ENCODE measurements around the gene SOX9. TPM values are rescaled to one million over a fixed set of nuclear protein-coding genes. Genes with fewer than 3 reads are reported as not detected.

SOX9 gene
- total RNA-seq, 1 donor from 2014 or later: 5.1 TPM

DNA sequence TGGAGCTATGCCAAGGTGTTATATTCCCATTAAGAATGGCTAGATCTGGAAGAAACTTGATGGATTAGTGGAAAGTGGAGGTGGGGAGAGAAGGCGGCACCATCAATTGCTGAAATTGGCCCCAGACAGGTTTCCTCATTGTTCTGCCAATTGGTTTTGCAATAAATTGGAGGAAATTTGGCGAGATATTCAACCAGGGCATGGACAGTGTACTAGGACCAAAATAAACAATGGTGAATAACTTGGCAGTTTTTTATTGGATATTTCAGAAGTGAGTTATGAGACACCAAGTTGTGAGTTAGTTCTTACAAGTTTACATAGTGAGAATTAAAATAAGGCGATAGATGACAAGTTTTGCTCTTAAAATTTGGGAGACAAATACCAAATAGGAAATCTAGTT, 41.1 kb upstream of the SOX9 start:
- no peak for DNase-seq (ENCODE audit: low spot score)
- Mint-ChIP-seq H3K27me3 (ENCODE audit: unreplicated experiment) (peaks cover 3% of the 10 kb centered on the region), H3K27ac (ENCODE audit: unreplicated experiment) (no peak overlapping the region), H3K4me3 (ENCODE audit: unreplicated experiment) (no peak overlapping the region), H3K36me3 (ENCODE audit: low read depth, unreplicated experiment) (no peaks in the 10 kb centered on the region), H3K4me1 (ENCODE audit: unreplicated experiment) (peaks cover 4% of the 10 kb centered on the region), H3K9me3 (ENCODE audit: unreplicated experiment) (no peaks in the 10 kb centered on the region)
- TF ChIP-seq, protein P1, sequence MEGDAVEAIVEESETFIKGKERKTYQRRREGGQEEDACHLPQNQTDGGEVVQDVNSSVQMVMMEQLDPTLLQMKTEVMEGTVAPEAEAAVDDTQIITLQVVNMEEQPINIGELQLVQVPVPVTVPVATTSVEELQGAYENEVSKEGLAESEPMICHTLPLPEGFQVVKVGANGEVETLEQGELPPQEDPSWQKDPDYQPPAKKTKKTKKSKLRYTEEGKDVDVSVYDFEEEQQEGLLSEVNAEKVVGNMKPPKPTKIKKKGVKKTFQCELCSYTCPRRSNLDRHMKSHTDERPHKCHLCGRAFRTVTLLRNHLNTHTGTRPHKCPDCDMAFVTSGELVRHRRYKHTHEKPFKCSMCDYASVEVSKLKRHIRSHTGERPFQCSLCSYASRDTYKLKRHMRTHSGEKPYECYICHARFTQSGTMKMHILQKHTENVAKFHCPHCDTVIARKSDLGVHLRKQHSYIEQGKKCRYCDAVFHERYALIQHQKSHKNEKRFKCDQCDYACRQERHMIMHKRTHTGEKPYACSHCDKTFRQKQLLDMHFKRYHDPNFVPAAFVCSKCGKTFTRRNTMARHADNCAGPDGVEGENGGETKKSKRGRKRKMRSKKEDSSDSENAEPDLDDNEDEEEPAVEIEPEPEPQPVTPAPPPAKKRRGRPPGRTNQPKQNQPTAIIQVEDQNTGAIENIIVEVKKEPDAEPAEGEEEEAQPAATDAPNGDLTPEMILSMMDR (IDR thresholded peaks at IDR 0.05; ENCODE audit: unreplicated experiment): no peak

DNA sequence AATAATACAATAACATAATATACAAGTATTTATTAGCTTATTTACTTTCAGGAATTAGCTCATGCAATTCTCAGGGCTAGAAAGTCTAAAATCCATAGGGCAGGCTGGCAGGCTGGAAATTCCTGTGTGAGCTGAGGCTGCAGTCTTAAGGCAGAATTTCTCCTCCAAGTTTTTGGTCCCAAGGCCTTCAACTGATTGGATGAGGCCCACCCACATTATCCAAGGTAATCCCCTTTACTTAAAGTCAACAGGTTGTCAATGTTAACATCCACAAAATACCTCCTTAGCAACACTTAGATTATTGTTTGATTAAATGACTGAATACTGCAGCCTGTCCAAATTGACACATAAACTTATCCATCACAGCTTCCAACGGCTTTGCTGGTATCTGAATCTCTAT, 32.9 kb upstream of the SOX9 start:
- no peak for DNase-seq (ENCODE audit: low spot score)
- H3K27me3 Mint-ChIP-seq (ENCODE audit: unreplicated experiment): no peaks in the 10 kb centered on the region
- no peak overlapping the region for H3K4me3 Mint-ChIP-seq (ENCODE audit: unreplicated experiment)
- H3K9me3 Mint-ChIP-seq (ENCODE audit: unreplicated experiment): no peaks in the 10 kb centered on the region
- H3K4me1 Mint-ChIP-seq (ENCODE audit: unreplicated experiment): no peaks in the 10 kb centered on the region
- TF ChIP-seq, protein P1 (IDR thresholded peaks at IDR 0.05; ENCODE audit: unreplicated experiment): no peak
- no peak overlapping the region for H3K27ac Mint-ChIP-seq (ENCODE audit: unreplicated experiment)
- H3K36me3 Mint-ChIP-seq (ENCODE audit: low read depth, unreplicated experiment): no peaks in the 10 kb centered on the region

DNA sequence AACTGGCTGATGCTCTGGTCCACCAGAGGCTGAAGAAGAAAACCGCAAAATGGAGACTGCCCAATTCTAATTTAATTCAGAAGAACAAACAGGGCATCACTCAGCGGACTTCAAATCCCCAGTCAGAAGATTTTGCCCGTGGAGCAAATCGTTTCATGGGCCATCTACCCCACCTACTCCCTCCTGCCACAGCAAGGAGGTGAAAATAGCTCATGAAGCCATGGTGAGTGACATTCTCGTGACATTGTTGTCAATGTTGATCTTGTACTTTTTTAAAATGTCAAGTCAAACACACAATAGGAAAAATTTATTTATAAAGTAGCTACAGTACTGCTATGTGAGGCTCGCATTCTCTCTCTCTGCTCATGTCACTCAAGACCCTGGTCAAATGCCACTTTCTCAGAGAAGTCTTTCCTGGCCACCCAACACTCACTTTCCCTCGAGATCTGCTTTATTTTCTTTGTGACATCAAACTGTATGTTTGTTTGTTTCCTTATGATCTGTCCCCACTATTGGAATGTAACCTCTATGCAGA, 31.3 kb upstream of the SOX9 start:
- no peaks in the 10 kb centered on the region for H3K27me3 Mint-ChIP-seq (ENCODE audit: unreplicated experiment)
- H3K27ac Mint-ChIP-seq (ENCODE audit: unreplicated experiment): no peak overlapping the region
- no peaks in the 10 kb centered on the region for H3K36me3 Mint-ChIP-seq (ENCODE audit: low read depth, unreplicated experiment)
- TF ChIP-seq, protein P1 (IDR thresholded peaks at IDR 0.05; ENCODE audit: unreplicated experiment): no peak
- no peak overlapping the region for H3K4me3 Mint-ChIP-seq (ENCODE audit: unreplicated experiment)
- no peaks in the 10 kb centered on the region for H3K9me3 Mint-ChIP-seq (ENCODE audit: unreplicated experiment)
- DNase-seq (ENCODE audit: low spot score): no peak
- H3K4me1 Mint-ChIP-seq (ENCODE audit: unreplicated experiment): no peaks in the 10 kb centered on the region

DNA sequence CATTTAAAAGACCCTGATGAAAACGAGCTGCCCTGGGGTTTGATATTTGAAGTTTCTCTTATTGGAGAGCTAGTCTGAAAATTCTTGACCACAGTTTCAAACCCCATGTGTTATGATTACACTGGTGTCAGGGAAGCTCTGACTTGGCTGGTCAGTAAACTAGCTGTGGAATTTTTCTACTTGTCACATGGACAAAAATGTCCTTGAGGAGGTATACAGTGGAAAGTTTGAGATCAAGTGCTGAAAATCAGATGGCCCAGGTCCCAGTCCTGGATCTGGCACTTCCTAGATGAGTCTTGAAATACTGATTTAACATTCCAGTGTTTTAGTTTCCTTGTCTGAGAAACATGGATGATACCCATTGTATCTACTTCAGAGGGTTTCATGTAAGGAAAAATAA, 30.7 kb upstream of the SOX9 start:
- no peak for DNase-seq (ENCODE audit: low spot score)
- H3K9me3 Mint-ChIP-seq (ENCODE audit: unreplicated experiment): no peaks in the 10 kb centered on the region
- H3K4me3 Mint-ChIP-seq (ENCODE audit: unreplicated experiment): no peak overlapping the region
- no peaks in the 10 kb centered on the region for H3K36me3 Mint-ChIP-seq (ENCODE audit: low read depth, unreplicated experiment)
- no peak overlapping the region for H3K27ac Mint-ChIP-seq (ENCODE audit: unreplicated experiment)
- TF ChIP-seq, protein P1 (IDR thresholded peaks at IDR 0.05; ENCODE audit: unreplicated experiment): no peak
- H3K4me1 Mint-ChIP-seq (ENCODE audit: unreplicated experiment): no peaks in the 10 kb centered on the region
- H3K27me3 Mint-ChIP-seq (ENCODE audit: unreplicated experiment): no peaks in the 10 kb centered on the region

DNA sequence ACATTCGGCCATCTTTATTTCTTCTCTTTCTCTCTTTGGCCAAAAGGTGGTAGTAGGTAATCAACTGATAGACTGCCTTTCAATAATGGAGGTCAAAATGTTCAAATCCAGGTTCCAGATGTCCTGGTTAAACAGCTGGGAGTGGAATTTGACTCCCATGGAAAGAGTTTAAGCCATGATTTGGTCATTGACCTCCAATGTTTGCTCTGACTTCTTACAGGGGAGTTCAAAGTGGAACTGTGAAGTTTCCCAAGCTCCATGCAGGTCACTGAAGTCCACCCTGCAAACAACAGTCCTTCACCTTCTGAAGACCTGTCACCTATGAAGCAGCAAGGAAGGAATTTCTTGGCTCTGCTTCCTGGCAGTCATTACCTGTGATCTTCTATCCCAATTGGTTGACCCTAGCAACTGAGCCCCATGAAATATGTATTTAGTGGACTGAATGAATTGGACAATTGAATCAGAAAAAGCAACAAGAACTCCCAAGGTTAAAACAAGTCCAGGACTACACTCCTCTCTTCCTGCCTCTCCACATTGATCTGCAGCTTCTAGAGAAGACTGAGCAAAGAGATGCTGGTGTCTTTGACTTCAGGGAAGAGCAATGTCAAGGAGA, 28.0 kb upstream of the SOX9 start:
- Mint-ChIP-seq H3K27ac (ENCODE audit: unreplicated experiment) (no peak overlapping the region), H3K4me1 (ENCODE audit: unreplicated experiment) (no peaks in the 10 kb centered on the region), H3K4me3 (ENCODE audit: unreplicated experiment) (no peak overlapping the region), H3K9me3 (ENCODE audit: unreplicated experiment) (no peaks in the 10 kb centered on the region), H3K27me3 (ENCODE audit: unreplicated experiment) (no peaks in the 10 kb centered on the region), H3K36me3 (ENCODE audit: low read depth, unreplicated experiment) (no peaks in the 10 kb centered on the region)
- no peak for DNase-seq (ENCODE audit: low spot score)
- TF ChIP-seq, protein P1 (IDR thresholded peaks at IDR 0.05; ENCODE audit: unreplicated experiment): no peak
